HG03457 (cell line): ENCODE data around the gene LSR.
A peak's percentile ranks its signal among the peaks of the same experiment; 100 is the strongest.

Experiments used
- ATAC-seq: cut with Tn5 transposase; IDR thresholded peaks from one replicate; pipeline ENCODE4 v1.9.1; 2021; ENCODE audit warnings: moderate number of reproducible peaks; ENCODE audit not compliant: unreplicated experiment

LSR gene

DNA sequence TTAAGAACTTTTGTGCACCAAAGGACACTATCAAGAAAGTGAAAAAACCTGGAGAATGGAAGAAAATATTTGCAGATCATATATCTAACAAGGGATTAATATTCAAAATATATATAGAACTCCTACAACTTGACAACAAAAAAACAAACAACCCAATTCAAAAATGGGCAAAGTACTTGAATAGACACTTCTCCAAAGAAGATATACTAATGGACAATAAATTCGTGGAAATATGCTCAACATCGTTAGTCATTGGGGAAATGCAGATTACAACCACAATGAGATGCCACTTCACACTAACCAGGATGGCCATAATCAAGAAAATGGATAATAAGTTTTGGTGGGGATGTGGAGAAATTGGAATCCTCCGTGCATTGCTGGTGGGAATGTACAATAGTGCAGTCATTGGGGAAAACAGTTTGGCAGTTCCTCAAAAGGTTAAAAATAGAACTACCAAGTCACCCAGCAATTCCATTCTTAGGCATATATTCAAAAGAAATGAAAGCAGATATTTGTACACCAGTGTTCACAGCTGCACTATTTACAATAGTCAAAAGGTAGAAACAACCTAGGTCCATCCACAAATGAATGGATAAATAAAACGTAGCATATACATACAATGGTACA is 2.2 kb upstream of the LSR start:
- ATAC-seq: no peak

DNA sequence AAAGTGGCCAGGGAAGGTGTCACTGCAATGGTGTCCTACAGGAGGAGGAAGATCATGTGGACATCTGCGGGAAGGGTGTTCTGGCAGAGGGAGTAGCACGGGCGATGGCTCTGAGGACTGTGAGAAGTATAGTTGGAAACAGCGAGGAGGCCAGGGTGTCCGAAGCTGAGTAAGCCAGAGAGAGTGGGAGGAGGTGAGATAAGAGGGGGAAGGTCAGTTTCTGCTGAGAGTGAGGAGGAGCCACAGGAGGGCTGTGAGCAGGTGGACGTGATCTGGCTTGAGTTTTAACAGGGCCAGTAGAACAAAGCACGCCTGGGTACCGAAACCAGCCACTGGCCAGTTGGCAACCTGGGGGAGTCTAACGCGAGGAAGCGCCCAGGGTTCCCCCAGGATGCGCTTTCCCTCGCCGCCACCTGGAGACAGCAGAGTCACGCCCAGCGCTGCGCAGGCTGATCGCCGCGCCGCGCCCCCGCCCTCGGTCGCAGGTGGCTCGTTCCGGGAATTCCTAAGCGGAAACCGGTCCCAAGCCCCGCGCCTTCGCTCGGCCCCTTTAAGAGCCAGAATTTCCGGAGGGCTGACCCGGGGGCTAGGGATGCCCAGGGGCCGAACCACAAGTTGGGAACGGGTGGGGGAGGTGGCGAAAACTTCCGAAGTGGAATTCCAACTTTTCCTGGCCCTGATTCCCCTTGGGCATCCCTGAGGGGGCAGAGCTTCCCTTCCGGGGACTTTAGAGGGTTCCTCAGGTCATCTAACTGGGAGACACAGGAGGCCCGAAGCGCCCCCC is 1.1 kb upstream of the LSR start:
- ATAC-seq: peak; percentile 18

DNA sequence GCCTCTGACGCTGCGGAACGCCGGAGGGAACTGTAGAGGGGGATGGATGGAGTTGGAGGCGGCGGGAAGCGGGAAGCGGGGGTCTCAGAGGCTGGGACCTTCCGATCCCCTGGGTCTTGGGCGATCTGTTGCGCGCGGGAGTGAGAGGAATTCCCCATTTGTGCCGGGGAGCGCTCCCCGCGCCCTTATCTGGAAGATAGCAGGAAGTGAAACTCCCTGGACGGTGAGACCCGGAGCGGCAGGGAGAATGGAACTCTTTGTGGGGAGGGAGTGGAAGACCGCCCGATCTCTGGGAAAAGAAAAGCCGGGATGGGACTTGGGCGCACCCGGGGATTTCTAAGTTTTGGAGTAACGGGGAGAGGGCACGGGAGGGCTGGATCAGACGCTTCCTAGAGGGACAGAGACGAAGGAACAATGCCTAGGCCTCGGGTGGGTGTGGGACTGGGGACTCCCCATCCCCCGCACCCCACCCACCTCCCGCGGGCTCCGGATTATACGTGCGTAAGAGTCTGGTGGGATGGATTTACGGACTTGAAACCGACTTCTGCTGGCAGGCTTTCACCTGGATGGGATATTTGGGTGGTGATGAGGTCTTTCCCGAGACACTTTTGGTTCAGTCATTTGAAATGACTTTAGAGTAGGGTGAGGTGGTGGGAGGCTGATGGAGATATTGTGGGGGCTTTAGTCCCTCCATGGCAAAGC is 495 bp downstream of the LSR start:
- peak; percentile 2 for ATAC-seq

DNA sequence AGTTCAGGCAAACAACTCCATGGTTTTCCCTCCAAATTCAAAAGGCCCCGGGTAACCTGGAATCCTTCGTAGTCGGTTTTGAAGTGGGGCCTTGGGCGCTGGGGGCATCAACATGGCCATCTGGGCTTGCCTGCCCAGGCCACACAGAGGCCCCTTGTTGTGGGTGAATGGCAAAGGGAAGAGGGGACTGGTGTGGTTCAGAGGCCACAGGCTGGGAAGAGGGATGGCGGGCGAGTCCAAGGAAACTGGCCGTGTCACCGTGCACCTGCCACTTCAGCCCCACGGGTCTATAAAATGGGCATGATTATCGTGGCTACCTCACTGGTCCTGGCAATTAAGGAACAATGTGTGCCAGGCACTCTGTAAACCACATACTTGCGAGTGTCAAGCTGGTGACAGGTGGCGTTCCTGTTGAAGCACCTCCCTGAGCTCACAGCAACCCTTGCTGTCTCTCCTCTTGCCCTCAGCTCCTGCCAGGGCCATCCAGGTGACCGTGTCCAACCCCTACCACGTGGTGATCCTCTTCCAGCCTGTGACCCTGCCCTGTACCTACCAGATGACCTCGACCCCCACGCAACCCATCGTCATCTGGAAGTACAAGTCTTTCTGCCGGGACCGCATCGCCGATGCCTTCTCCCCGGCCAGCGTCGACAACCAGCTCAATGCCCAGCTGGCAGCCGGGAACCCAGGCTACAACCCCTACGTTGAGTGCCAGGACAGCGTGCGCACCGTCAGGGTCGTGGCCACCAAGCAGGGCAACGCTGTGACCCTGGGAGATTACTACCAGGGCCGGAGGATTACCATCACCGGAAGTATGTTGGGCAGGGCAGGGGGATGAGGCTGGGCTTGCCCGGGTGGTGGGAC is 1.3 kb downstream of the LSR start:
- ATAC-seq: no peak

DNA sequence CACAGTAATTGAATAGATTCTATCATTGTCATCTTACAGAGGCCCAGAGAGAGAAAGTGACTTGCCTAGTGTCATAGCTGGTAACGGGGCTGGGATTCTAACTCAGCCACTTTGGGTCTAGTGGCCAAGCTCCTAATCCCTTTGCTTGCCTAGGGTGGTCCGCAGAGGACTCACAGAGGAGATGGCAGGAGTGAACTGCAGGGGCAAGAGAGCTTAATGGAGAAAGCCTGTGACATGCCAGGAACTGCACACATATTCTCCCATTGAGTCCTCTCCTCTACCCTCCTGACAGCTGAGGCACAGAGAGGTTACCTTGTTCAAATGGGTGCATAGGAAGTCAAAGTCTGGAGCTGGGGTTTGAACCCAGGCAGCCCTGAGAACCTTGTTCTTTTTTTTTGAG is 2.7 kb downstream of the LSR start:
- no peak for ATAC-seq

DNA sequence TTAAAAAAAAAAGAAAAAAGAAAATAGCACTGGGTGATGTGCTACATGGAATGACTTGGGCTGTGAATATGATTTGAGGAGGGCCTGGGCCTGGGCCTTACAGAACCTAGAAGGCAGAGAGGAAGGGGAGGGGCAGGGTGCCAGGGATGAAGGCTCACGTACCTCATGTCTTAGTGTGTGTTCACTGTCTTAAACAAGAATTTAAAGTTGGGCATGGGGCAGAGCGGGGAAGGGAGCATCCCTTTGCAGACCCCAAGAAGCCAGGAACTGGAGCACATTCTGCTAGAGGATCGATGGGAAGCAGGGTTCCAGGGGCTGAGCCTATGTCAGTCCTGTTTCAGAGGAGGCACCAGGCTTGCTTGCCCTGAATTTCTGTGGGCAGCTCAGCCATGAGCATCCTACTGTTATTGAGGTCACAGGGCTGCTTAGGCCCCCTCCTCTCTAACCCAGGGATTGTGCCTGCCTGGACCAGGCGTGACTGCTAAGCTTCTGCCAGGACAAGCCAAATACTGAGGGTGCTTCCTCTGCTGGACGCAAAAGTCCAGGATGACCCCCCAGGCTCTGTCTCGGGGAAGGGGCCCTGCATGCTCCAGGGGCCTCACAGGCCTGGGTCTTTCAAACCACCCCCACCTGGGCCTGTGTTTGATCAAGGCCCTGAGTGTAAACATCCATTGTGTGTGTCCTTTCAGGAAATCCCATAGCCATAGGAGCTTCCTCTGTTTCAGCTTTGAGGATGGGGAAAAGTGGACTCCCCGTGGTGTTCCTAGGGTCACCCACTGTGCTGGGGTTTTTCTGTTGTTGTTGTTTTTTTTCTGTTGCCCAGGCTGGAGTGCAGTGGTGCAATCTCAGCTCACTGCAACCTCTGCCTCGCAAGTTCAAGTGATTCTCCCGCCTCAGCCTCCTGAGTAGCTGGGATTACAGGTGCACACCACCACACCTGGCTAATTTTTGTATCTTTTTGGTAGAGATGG is 4.8 kb downstream of the LSR start:
- no peak for ATAC-seq

DNA sequence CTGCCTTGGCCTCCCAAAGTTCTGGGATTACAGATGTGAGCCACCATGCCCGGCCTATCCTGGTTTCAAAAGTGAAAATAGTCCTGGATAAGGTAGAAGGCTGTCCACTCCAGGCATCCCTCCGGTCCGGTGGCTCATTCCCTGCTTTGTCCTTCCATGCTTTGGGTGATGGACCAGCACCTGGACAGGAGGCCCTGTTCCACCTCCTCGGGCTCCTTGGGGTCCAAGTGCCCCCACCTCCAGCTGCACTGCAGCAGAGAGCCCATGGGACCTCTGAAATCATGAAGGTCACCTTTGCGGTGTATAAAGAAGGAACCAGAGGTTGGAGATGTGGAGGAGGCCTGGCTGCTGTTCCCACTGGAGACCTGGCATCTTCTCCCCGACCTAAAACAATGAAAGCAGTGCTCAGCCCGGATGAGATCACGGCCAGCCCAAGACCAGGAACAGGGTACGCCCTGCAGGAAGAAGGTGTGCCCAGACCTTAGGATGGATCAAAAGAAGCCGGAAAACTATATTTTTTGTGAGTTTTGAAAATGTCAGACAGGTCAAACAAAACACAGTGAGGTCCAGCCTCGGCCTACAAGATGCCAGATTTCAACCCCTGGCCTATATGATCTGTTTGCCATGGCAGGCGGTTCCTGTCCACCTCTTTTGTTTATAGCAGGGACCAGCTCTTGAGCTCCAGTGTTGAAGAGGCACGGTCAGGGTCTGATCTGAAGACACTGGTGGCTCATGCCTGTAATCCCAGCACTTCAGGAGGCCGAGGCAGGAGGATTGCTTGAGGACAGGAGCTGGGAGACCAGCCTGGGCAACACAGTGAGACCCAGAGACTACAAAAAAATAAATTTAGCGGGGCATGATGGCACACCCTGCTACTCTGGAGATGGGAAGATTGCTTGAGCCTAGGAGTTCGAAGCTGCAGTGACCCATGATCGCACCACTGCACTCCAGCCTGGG is 5.8 kb downstream of the LSR start:
- no peak for ATAC-seq

DNA sequence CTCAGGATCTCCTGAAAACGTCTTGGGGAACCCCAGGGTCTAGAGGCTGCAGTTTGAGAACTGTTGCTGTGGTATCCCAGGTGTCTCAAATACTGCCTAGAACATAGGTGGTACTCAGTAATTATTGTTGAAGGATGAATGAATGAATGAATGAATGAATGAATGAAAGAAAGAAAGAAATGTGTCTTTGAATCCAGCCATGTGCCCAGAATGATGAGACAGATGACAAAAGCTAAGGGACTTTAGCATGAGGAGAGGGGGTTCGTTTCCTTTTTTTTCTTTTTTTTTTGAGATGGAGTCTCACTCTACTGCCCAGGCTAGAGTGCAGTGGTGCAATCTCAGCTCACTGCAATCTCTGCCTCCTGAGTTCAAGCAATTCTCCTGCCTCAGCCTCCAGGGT is 7.8 kb downstream of the LSR start:
- no peak for ATAC-seq

DNA sequence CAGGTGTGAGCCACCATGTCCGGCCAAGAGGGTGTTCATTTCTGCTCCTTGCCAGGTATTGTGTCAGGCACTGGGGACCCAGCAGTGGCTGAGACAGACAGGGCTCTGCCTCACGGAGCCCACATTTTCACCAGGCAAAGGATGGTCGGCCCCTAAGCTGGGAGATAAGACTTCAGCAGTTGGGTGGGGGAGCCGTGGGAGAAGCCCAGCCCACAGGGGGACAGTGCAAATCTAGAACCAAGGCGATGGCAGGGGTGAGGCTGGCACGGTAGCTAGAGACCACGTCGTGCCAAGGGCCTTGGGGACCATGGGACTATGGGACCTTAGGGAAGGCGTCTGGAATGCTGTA is 8.3 kb downstream of the LSR start:
- ATAC-seq: no peak

DNA sequence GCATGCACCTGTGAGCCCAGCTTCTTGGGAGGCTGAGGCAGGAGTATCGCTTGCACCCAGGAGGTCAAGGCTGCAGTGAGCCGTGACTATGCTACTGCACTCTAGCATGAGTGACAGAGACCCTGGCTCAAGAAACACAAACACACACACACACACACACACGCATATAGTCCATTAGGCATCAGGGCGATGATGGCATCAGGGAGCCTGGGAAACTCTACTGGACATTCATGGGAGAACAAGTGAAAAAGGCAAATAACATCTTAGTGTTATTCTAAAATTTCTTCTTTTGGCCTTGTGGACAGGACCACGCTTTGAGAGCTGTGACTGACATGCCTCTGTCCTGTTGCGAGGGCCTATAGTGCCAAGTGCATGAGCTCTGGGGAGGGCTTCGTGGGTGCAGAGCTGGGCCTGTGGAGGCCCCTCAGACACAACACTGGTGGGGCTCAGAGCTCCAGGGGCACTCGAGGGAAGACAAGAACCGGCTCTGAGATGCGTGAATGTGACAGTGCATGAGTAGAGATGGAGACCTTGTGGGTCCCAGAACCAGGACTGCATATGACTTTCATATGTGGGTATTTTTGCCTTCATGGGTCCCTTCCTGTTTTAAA is 12.0 kb downstream of the LSR start:
- no peak for ATAC-seq

DNA sequence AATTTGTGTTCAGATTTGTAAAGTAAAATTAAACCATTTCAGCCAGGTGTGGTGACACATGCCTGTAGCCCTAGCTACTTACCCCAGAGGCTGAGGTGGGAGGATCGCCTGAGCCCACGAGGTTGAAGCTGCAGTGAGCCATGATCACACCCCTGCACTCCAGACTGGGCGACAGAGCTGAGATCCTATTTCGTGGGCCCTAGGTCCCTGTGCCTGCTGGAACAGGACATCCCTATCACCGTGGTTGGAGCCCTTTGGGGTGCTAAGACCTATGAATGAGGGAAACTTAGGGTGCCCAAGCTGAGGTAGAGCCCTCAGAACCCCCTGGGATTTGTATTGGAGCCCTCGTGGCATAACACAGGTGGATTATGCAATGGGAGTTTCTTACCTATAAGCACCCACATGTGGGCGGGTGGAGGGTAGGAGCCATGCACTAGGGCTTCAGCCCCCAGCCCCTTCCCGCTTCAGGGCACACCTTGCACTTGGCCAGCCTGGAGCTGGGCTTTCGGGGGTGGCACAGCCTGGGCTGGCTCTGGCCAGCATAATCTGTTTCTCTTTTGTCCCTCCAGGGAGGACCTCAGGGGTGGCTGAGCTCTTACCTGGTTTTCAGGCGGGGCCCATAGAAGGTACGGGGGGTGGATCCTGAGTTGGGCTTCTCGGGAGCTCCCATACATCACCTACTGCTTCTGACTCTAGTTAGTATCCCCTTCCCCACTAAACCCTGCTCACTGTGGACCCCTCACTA is 12.7 kb downstream of the LSR start:
- ATAC-seq: no peak

DNA sequence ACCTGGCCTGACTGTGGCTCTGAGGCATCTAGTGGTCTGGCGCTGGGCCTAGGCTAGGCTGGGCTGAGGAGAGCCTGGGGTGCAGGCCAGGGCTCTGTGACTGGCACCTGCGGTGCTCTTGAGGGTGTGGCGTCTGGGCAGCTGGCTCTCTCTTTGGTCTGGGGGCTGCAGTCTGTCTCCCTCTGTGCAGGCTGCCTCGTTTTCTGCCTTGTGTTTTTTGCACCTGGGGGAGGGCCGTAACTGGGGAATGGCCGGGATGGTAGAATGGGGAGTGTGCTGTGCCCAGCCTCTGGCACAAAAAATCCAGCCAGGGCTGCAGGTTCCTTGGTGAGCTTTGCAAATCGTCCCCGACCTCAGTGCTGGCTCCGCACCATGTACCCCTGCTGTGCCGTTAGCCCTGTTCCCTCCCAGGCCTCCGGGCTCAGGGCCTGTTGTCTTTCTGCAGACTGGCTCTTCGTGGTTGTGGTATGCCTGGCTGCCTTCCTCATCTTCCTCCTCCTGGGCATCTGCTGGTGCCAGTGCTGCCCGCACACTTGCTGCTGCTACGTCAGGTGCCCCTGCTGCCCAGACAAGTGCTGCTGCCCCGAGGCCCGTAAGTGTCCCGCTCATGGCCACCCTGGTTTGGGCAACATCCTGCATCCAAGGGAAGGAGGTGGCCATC is 13.4 kb downstream of the LSR start:
- ATAC-seq: no peak

DNA sequence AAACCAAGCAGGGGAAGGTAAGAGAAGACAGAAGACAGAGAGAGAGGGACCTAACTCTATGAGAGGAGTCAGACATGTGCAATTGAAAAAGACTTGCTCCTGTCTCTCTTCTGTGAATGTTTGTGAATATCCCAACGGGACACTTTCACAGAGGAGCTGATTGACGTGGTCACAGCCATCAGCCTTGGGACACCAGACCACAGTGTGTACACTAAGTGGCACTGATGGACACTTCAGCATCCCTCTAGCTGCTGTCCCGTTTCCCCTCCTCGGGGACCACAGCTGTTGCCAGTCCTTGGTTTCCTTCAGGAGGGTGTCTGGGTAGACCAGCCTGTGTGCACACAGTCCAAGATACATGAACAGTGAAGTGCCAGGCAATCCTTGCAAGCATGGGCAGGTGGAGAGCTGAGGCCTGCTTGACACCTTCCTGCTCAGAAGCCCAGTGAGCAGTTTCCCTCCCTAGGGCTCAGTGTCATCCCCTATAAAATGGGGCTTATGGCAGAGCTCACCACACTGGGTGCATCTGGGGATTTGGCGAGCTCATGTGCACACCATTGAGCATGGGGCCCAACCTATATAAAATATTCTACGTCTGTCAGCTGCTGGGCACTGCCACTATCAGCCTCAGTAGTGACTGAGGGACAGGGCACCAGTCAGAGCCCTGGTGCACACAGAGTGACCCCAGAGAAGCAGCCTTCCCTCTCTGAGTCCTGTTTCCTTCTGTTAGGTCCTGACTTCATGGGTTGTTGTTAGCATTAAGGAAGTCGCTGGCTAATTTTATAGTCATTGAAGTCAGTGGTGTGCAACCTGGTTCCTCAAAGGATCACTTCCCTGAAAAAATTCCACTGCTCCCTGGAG is 15.7 kb downstream of the LSR start:
- no peak for ATAC-seq

DNA sequence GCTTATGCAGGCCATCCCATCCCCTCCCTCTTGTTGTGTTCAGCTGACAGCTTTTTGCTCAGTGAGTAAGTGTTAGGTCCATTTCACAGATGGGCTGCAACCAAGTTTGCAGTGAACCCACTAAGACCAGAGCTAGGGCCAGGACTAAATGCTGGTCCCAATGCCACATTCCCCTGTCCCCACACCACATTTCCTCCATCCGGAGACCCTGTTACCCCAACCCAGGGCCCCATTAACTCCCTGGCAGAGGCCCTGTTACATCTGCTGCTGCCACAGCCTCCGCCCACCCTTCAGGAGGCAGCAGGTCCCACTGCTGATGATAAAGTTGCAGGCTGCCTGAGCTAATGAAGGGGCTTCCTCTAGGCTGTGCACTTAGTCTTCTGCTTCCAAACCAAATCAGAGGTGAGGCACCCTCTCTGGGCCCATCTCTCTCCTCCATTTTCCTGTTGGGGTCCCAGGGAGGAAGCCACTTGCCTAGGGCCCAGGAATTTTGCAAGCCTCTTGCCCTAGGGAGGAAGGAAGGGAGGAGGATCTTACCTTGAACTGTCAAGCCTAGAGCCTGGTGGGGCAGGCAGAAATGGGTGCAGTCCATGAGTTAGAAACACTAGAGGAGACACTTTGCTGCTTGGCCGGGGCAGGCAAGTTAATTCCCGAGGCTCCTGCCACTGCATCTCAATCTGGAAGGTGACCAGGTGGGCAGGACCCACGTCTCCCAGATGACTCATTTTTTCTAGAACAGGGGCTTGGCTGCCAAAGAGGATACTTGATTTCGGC is 16.5 kb downstream of the LSR start:
- ATAC-seq: no peak

DNA sequence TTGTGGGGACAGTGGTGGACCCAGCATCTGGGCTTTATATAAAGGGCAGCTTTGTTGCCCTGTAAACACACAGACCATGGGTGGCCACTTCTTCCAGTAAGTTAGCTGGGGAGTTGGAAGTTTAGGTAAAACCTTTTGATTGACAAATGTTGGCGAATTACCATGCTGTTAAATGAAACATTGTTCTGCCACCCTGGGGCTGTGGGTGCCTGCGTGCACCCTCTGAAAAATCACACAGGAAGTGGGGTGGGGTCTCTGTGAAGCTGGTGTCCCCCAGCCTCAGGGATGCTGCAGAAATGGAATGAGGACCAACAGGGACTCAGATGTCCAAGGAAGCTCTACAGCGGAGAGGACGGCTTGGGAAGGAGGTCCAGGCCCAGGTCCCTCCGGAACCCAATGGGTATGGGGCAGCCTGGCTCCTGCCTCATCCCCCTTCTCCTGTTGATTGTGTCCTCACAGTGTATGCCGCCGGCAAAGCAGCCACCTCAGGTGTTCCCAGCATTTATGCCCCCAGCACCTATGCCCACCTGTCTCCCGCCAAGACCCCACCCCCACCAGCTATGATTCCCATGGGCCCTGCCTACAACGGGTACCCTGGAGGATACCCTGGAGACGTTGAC is 17.2 kb downstream of the LSR start:
- no peak for ATAC-seq
